ENCODE data around the gene ADAMTS4. TPM values are rescaled to one million over a fixed set of nuclear protein-coding genes. Genes with fewer than 3 reads are reported as not detected.
"Not testable (repeated sequence)": the region's sequence is repeated elsewhere in the genome, so short reads cannot be mapped to it uniquely, and the experiment has no call there.

ADAMTS4 gene
- total RNA-seq, 2 experiments from 2014 or later = 0.82 to 2.1 TPM

GRCh38 chr1:161227196-161227871 lies 28.5 kb upstream of the ADAMTS4 start:
- ChIA-PET POLR2A (interaction anchor here (0.6 to 2.4 kb wide), 4 partner anchors 25 to 95 kb away, joined by 3 to 31 read pairs (median 7); partner anchors contain the start of gene NDUFS2), CTCF (interaction anchor here (0.7 to 17.9 kb wide), 27 partner anchors 11 to 514 kb away, joined by 3 to 331 read pairs (median 12); partner anchors contain the start of genes ADAMTS4, CFAP126, FCER1G and NDUFS2)
- Mint-ChIP-seq H3K36me3 (ENCODE audit: low read depth) (peaks cover 30% of the 10 kb centered on the region), H3K9me3 (ENCODE audit: insufficient read depth) (no peaks in the 10 kb centered on the region), H3K4me1 (ENCODE audit: low read depth) (peaks cover 45% of the 10 kb centered on the region), H3K4me3 (peak overlapping the region; percentile 95), H3K27ac (peak overlapping the region; percentile 99), H3K27me3 (ENCODE audit: low read depth) (no peaks in the 10 kb centered on the region)
- ATAC-seq = peak; percentile 50
- peak; percentile 95 for DNase-seq

- POLR2A ChIA-PET = interaction anchor here (0.6 to 2.4 kb wide), 5 partner anchors 22 to 94 kb away, joined by 3 to 31 read pairs (median 3); partner anchors contain the start of gene NDUFS2
- H3K27me3 Mint-ChIP-seq (ENCODE audit: low read depth) = no peaks in the 10 kb centered on the region
- CTCF ChIA-PET = interaction anchor here (0.6 to 17.9 kb wide), 26 partner anchors 11 to 515 kb away, joined by 3 to 331 read pairs (median 10); partner anchors contain the start of genes ADAMTS4, CFAP126, FCER1G and NDUFS2
- H3K27ac Mint-ChIP-seq = peak overlapping the region; percentile 99
- peak overlapping the region; percentile 95 for H3K4me3 Mint-ChIP-seq
- H3K36me3 Mint-ChIP-seq (ENCODE audit: low read depth) = peaks cover 30% of the 10 kb centered on the region
- ATAC-seq (no peak), DNase-seq (no peak)
- peaks cover 49% of the 10 kb centered on the region for H3K4me1 Mint-ChIP-seq (ENCODE audit: low read depth)
- no peaks in the 10 kb centered on the region for H3K9me3 Mint-ChIP-seq (ENCODE audit: insufficient read depth)
These were observed 27.9 kb upstream of the ADAMTS4 start for GRCh38 chr1:161226759-161227158.

GRCh38 chr1:161226320-161226711 lies 27.5 kb upstream of the ADAMTS4 start:
- Mint-ChIP-seq H3K4me1 (ENCODE audit: low read depth) (peaks cover 47% of the 10 kb centered on the region), H3K9me3 (ENCODE audit: insufficient read depth) (no peaks in the 10 kb centered on the region), H3K4me3 (peak overlapping the region; percentile 95), H3K36me3 (ENCODE audit: low read depth) (peaks cover 30% of the 10 kb centered on the region), H3K27me3 (ENCODE audit: low read depth) (no peaks in the 10 kb centered on the region), H3K27ac (peak overlapping the region; percentile 99)
- no peak for ATAC-seq
- POLR2A ChIA-PET = interaction anchor here (0.7 to 2.4 kb wide), 9 partner anchors 11 to 182 kb away, joined by 3 to 31 read pairs (median 4); partner anchors contain the start of genes FCER1G, NDUFS2, PPOX and SDHC
- DNase-seq = no peak
- CTCF ChIA-PET = interaction anchor here (0.6 to 17.9 kb wide), 44 partner anchors 9 to 515 kb away, joined by 3 to 331 read pairs (median 6); partner anchors contain the start of genes ADAMTS4, CFAP126, FCER1G and NDUFS2

GRCh38 chr1:161225534-161226319 lies 26.9 kb upstream of the ADAMTS4 start, which contains the start of gene TOMM40L:
Gene TOMM40L (plus strand): TSS chr1:161226060. CDS start chr1:161226490, 430 bp downstream.
- Mint-ChIP-seq H3K4me1 (ENCODE audit: low read depth) (peaks cover 43% of the 10 kb centered on the region), H3K36me3 (ENCODE audit: low read depth) (peaks cover 26% of the 10 kb centered on the region), H3K27ac (peak within 1 kb of the TSS; percentile 99), H3K4me3 (peak within 1 kb of the TSS; percentile 95), H3K9me3 (ENCODE audit: insufficient read depth) (no peaks in the 10 kb centered on the region), H3K27me3 (ENCODE audit: low read depth) (no peaks in the 10 kb centered on the region)
- DNase-seq (peak; percentile 96), ATAC-seq (peak; percentile 98)
- POLR2A ChIA-PET = interaction anchor here (0.6 to 2.4 kb wide), 17 partner anchors 9 to 181 kb away, joined by 3 to 31 read pairs (median 3); partner anchors contain the start of genes B4GALT3, FCER1G, NDUFS2 and PPOX
- CTCF ChIA-PET = interaction anchor here (0.6 to 17.9 kb wide), 48 partner anchors 10 to 512 kb away, joined by 3 to 331 read pairs (median 5); partner anchors contain the start of genes ADAMTS4, CFAP126, FCER1G and NDUFS2

GRCh38 chr1:161225178-161225533 lies 26.3 kb upstream of the ADAMTS4 start:
- Mint-ChIP-seq H3K4me3 (peak overlapping the region; percentile 95), H3K4me1 (ENCODE audit: low read depth) (peaks cover 42% of the 10 kb centered on the region), H3K9me3 (ENCODE audit: insufficient read depth) (no peaks in the 10 kb centered on the region), H3K36me3 (ENCODE audit: low read depth) (peaks cover 22% of the 10 kb centered on the region), H3K27ac (peak overlapping the region; percentile 99), H3K27me3 (ENCODE audit: low read depth) (no peaks in the 10 kb centered on the region)
- ATAC-seq = peak; percentile 6
- CTCF ChIA-PET = interaction anchor here (0.6 to 17.9 kb wide), 43 partner anchors 9 to 513 kb away, joined by 3 to 331 read pairs (median 5); partner anchors contain the start of genes ADAMTS4, CFAP126, FCER1G and NDUFS2
- POLR2A ChIA-PET = interaction anchor here (0.6 to 2.4 kb wide), 15 partner anchors 9 to 166 kb away, joined by 3 to 31 read pairs (median 4); partner anchors contain the start of genes B4GALT3, FCER1G, NDUFS2 and PPOX
- DNase-seq = no peak

- H3K9me3 Mint-ChIP-seq (ENCODE audit: insufficient read depth); H3K27me3 Mint-ChIP-seq (ENCODE audit: low read depth); DNase-seq; ATAC-seq; H3K27ac Mint-ChIP-seq; H3K4me3 Mint-ChIP-seq: not testable (repeated sequence)
- CTCF ChIA-PET = interaction anchor here (1.4 to 17.9 kb wide), 10 partner anchors 9 to 158 kb away, joined by 4 to 331 read pairs (median 18); partner anchors contain the start of genes ADAMTS4, CFAP126, FCER1G and NDUFS2
- Mint-ChIP-seq H3K4me1 (ENCODE audit: low read depth) (peaks cover 42% of the 10 kb centered on the region), H3K36me3 (ENCODE audit: low read depth) (peaks cover 20% of the 10 kb centered on the region)
- POLR2A ChIA-PET = interaction anchor here (1.0 to 2.4 kb wide), 3 partner anchors 19 to 59 kb away, joined by 3 to 31 read pairs (median 13); partner anchors contain the start of genes NDUFS2 and PPOX
These were observed 25.8 kb upstream of the ADAMTS4 start for GRCh38 chr1:161224695-161225087.

GRCh38 chr1:161223805-161224694 lies 25.2 kb upstream of the ADAMTS4 start:
- ChIA-PET POLR2A (interaction anchor here (1.0 to 2.5 kb wide), 3 partner anchors 18 to 58 kb away, joined by 3 to 15 read pairs (median 13); partner anchors contain the start of genes NDUFS2 and PPOX), CTCF (interaction anchor here (1.1 to 17.9 kb wide), 6 partner anchors 19 to 158 kb away, joined by 3 to 331 read pairs (median 14); partner anchors contain the start of genes ADAMTS4, NDUFS2 and PPOX)
- DNase-seq (no peak), ATAC-seq (no peak)
- no peaks in the 10 kb centered on the region for H3K27me3 Mint-ChIP-seq (ENCODE audit: low read depth)
- H3K4me1 Mint-ChIP-seq (ENCODE audit: low read depth) = peaks cover 42% of the 10 kb centered on the region
- no peak overlapping the region for H3K27ac Mint-ChIP-seq
- no peaks in the 10 kb centered on the region for H3K9me3 Mint-ChIP-seq (ENCODE audit: insufficient read depth)
- peaks cover 16% of the 10 kb centered on the region for H3K36me3 Mint-ChIP-seq (ENCODE audit: low read depth)
- H3K4me3 Mint-ChIP-seq = no peak overlapping the region

GRCh38 chr1:161222175-161223019 lies 23.5 kb upstream of the ADAMTS4 start:
- Mint-ChIP-seq H3K36me3 (ENCODE audit: low read depth) (no peaks in the 10 kb centered on the region), H3K27ac (peak overlapping the region; percentile 50), H3K9me3 (ENCODE audit: insufficient read depth) (no peaks in the 10 kb centered on the region), H3K27me3 (ENCODE audit: low read depth) (no peaks in the 10 kb centered on the region), H3K4me3 (no peak overlapping the region), H3K4me1 (ENCODE audit: low read depth) (peaks cover 48% of the 10 kb centered on the region)
- ChIA-PET POLR2A (interaction anchor here (0.5 to 2.5 kb wide), 2 partner anchors 20 to 82 kb away, joined by 3 to 15 read pairs; partner anchors contain the start of gene NDUFS2), CTCF (interaction anchor here (1.5 to 17.9 kb wide), 5 partner anchors 17 to 160 kb away, joined by 3 to 331 read pairs (median 6); partner anchors contain the start of genes ADAMTS4, NDUFS2 and PPOX)
- ATAC-seq (no peak), DNase-seq (no peak)

GRCh38 chr1:161220002-161220401 lies 21.1 kb upstream of the ADAMTS4 start:
- Mint-ChIP-seq H3K27ac (no peak overlapping the region), H3K36me3 (ENCODE audit: low read depth) (peaks cover 5% of the 10 kb centered on the region), H3K4me1 (ENCODE audit: low read depth) (peaks cover 44% of the 10 kb centered on the region), H3K9me3 (ENCODE audit: insufficient read depth) (no peaks in the 10 kb centered on the region), H3K27me3 (ENCODE audit: low read depth) (no peaks in the 10 kb centered on the region), H3K4me3 (no peak overlapping the region)
- DNase-seq (no peak), ATAC-seq (no peak)
- CTCF ChIA-PET = interaction anchor here (0.8 to 17.9 kb wide), 9 partner anchors 9 to 162 kb away, joined by 3 to 331 read pairs (median 6); partner anchors contain the start of genes ADAMTS4, NDUFS2, PPOX and SDHC
- POLR2A ChIA-PET = interaction anchor here (1.9 kb wide), 1 partner anchor 18 kb away, joined by 7 read pairs; the partner anchor contains the start of gene NDUFS2
